HG03378 (cell line): ENCODE measurements around the gene KRTAP10-11.
"Not testable (repeated sequence)": the region's sequence is repeated elsewhere in the genome, so short reads cannot be mapped to it uniquely, and the experiment has no call there.

Source experiments
- ATAC-seq: cut with Tn5 transposase; IDR thresholded peaks from one replicate; pipeline ENCODE4 v1.9.1; 2021; ENCODE audit warnings: mild to moderate bottlenecking, moderate library complexity; ENCODE audit not compliant: unreplicated experiment

The KRTAP10-11 gene

GRCh38 chr21:44661567-44661966 lies 15.4 kb downstream of the KRTAP10-11 start:
- not testable (repeated sequence) for ATAC-seq

GRCh38 chr21:44664691-44665090 lies 18.5 kb downstream of the KRTAP10-11 start:
- ATAC-seq: no peak

DNA sequence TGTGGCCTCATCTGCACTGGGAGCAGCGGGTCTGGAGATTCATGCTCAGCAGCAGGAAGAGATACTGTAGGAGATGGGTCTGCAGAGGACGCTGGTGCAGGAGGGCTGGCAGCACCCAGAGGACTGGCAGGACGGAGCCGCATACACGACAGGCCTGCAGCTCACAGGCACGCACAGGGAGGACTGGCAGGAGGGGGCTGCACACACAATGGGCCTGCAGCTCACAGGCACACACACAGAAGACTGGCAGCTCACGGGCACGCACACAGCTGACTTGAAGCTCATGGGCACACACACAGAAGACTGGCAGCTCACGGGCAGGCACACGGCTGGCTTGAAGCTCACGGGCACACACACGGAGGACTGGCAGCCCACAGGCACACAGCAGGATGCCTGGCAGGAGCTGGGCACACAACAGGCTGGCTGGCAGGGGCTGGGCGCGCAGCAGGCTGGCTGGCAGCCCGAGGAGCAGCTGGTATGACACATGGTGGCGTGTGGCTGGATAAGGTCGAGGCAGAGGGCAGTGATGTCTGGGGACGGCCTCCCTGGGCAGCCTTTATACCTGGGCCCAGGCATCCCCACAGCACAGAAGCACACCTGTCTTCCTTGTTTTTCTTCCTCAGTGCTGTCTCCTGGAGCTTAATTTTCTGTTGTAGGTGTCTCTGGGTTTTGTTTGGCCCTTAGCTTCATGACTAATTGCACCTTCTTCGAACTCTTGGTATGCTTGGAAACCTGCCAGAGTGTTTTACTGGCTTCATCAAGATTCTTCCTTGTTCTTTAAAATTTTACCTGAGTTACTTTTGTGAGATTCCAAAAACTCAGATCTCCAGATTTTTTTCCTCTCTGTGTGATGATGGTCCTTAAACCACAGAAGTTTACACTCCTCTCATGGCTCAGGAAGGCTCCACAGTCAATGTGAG lies 20.4 kb downstream of the KRTAP10-11 start, which contains the start of gene KRTAP12-2:
KRTAP12-2 (minus strand) TSS at position 527 of the 920 bp plus-strand sequence; CDS start at position 486, 41 bp downstream.
- no peak for ATAC-seq

- no peak for ATAC-seq
These were observed 21.4 kb downstream of the KRTAP10-11 start for GRCh38 chr21:44667612-44668011.

- no peak for ATAC-seq
These were observed 24.6 kb downstream of the KRTAP10-11 start for GRCh38 chr21:44670642-44671432.

DNA sequence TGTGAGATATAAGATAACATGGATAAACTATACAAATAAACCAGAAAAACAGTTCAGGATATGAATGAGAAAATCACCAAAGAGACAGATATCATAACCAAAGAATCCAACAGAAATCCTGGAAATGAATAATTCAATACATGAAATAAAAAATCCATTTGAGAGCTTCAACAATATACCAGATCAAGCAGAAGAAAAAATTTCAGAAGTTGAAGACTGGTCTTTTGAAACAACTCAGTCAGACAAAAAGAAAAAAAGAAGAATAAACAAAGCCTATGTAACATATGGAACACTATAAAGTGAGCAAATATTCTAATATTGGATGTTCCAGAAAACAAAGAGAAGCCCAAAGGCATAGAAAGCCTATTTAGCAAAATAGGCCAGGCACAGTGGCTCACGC lies 25.7 kb downstream of the KRTAP10-11 start:
- ATAC-seq: no peak

GRCh38 chr21:44677881-44678280 lies 31.7 kb downstream of the KRTAP10-11 start:
- no peak for ATAC-seq

DNA sequence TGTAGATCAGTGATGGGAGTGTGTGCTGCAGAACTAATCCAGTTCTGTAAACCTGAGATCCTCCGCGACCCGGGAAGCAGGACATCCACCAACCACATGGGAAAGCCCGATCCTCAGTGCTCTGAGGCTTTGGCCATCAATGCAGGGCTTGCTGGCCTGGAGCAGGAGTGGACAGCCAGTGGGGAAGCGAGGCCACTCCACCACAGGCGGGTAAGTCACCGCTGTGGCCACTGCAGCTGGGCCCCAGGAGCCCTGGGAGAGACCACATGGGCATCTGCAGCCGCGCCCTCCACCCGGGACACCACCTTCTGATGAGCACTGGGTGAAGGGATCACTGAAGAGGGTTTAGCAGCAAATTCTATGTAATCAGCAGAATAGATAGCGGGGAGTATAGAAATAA lies 34.9 kb downstream of the KRTAP10-11 start:
- ATAC-seq: no peak

DNA sequence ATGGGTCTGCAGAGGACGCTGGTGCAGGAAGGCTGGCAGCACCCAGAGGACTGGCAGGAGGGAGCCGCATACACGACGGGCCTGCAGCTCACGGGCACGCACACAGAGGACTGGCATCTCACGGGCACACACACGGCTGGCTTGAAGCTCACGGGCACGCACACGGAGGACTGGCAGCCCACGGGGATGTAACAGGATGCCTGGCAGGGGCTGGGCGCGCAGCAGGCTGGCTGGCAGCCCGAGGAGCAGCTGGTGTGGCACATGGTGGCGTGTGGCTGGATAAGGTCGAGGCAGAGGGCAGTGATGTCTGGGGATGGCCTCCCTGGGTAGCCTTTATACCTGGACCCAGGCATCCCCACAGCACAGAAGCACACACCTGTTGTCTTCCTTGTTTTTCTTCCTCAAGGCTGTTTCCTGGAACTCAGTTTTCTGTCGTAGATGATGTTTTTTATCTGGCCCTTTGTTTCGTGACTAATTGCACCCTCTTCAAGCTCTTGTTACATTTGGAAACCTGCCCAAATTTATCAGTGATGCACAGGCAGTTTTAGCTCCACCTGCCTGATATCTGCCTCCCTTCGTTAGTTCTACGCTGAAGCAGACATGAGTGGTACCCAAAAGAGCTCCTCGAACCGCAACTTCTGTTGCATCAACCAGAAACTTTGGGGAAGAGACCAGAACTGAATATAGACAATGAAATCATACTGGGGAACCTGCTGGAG lies 35.8 kb downstream of the KRTAP10-11 start, which contains the start of gene KRTAP12-1:
KRTAP12-1 (minus strand) TSS at position 303 of the 719 bp plus-strand sequence; CDS start at position 263, 40 bp downstream.
- no peak for ATAC-seq

DNA sequence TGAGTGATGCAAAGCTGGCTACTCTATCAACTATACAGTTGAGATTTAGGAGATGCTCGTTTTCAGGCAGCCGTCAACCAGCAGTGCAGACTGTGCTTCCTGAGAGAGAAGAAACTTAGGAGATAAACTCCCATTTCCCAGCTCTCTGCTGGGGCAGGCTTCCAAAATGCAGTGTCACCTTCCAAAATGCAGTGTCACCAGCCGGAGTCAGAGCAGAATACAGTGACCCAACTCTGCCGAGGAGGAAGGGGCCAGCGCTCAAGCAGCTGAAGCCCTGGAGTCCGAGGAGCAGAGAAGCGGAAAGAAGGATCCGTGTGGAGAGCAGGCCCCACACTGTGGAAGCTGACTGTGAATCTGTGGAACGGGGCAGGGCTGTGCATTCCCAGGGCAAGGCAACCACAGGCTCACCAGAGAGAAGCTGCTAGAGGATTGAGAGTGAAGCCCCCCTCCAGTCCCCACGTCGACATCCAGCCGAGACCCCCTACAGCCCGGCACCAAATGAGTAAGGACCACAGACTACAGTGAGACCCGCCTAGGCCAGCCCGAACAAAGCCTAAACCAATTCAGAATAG lies 36.5 kb downstream of the KRTAP10-11 start:
- ATAC-seq: no peak

DNA sequence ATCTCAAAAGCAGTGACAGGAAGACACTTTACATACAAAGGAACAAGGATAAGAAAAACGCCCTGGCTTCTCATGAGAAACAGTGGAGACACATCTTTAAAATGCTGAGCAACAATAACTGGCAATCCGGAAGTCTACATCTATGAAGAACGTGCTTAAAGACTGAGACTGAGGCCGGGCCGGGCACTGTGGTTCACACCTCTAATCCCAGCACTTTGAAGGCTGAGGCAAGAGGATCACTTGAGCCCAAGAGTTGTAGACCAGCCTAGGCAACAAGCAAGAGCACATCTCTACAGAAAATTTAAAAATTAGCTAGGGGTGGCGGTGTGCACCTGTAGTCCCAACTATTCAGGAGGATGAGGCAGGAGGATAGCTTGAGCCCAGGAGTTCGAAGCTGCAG lies 37.9 kb downstream of the KRTAP10-11 start:
- ATAC-seq: no peak

GRCh38 chr21:44684483-44684882 lies 38.3 kb downstream of the KRTAP10-11 start:
- no peak for ATAC-seq

- not testable (repeated sequence) for ATAC-seq
These were observed 38.8 kb downstream of the KRTAP10-11 start for GRCh38 chr21:44685050-44685449.

- ATAC-seq: no peak
These were observed 40.0 kb downstream of the KRTAP10-11 start for GRCh38 chr21:44686000-44686781.

DNA sequence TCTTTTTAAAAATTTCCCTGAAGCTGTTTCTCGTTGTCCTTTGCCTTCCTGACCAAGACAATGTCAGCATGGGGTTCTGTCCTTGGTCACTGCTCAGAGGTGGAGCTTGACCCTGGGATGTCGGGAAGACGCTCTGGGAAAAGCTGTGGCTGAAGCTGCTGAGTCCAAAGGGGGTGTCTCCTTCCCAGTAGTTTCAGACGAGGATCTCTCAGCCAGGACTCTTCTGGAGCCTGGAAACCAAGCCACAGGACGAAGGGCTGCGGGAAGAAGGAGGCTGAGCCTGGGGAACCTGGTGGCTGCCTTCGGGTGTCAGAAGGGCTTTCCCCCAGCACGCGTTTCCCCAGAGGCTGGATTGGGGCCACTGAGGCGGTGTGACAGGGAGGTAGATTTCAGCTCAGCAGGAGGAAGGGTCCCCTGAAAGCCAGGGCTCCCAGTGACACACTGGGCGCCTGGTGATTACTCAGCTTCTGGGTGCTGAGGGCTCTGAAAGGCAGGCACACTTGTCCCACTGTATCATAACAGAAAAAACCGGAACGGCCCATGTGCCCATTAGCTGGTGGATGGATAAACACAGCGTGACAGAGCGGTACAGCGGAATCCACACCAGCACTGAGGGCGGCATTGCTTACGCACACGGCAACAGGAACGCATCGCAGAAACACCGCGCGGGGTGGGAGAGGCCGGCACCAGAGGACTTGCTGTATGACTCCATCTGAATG lies 40.8 kb downstream of the KRTAP10-11 start:
- ATAC-seq: no peak

GRCh38 chr21:44687671-44688070 lies 41.5 kb downstream of the KRTAP10-11 start:
- no peak for ATAC-seq

GRCh38 chr21:44689740-44690139 lies 43.5 kb downstream of the KRTAP10-11 start:
- not testable (repeated sequence) for ATAC-seq

- no peak for ATAC-seq
These were observed 45.5 kb downstream of the KRTAP10-11 start for GRCh38 chr21:44691686-44692085.
